ENCODE data around the gene LOXL1. TPM values are rescaled to one million over a fixed set of nuclear protein-coding genes. Genes with fewer than 3 reads are reported as not detected.

LOXL1 gene
- polyA plus RNA-seq, 1 donor, result 8.5 TPM

DNA sequence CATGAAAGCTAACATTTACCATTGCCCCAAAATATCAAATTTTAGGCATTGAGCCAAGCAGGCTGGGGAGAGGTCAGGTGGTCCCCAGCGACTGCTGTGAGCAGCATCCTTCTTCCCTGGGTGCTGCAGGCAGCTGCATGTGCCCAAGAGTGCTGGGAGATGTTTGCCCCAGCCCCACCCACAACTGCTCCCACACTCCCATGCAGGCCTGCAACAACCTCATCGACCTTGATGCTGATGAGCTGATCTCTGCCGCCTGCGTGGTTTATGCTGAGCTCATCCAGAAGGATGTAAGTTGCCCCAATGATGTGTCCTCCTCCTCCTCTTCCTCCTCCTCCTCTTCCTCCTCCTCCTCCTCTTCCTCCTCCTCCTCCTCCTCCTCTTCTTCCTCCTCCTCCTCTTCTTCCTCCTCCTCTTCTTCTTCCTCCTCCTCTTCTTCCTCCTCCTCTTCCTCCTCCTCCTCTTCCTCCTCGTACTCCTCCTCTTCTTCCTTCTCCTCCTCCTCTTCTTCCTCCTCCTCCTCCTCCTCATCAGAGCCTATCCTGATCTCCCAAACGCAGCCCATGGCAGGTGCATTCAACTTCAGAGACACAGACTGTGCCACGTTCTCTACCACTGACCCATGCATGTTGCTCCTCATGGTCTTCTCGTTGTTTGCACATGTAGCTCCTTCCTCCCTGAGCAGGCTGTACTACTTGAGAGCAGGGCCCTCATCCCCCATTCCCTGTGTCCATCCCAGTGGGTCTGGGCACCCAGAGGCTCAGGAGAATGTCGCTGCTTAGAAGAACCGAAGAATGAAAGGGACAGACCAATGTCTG, 37.8 kb upstream of the LOXL1 start:
- 86% methylated on average over 1 of the region's 10 CpGs for WGBS (ENCODE audit: insufficient coverage, low lambda C conversion rate)
- Histone ChIP-seq H3K4me3 (ENCODE audit: low read length) (no peak overlapping the region), H3K27me3 (ENCODE audit: control insufficient read depth, insufficient read depth, low read length) (no peaks in the 10 kb centered on the region), H3K36me3 (ENCODE audit: control insufficient read depth, insufficient read depth, low read length) (no peaks in the 10 kb centered on the region), H3K9me3 (ENCODE audit: control insufficient read depth, low read depth, low read length) (no peaks in the 10 kb centered on the region), H3K4me1 (ENCODE audit: control insufficient read depth, insufficient read depth, low read length) (no peaks in the 10 kb centered on the region), H3K27ac (ENCODE audit: low read length) (no peak overlapping the region)
- DNase-seq, result no peak

DNA sequence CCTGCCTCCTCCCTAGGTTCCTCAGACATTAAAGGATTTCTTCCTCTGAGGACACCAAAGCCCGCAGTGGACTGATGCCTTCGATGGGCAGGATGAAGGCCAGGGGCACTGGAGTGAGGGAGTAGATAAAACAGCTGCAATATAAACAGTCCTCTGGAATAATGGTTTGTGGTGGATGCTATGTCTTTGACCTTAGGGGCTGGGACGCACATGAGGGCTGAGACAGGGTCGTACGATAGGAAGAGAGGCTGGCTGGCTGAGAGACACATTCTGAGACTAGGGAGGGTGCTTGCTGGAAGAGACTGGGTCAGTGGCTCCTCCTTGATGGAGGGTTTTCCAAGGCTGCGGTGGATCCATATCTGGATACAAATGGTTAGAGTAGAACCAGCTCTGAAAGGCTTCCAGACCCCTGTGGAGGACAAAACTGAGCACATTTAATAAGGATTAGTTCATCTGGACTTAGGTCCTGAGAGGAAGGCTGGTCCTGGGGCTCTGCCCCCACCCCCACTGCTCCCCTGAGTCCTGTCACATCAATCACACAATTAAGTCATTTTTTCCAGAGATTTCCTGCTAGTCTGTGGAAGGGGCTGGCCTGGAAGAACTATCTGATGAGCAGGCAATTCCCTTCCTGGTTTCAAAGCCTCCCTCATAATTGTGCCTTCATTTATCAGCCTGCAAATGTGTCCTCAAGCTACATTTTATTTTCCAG, 37.1 kb upstream of the LOXL1 start:
- H3K9me3 ChIP-seq (ENCODE audit: control insufficient read depth, low read depth, low read length), result no peaks in the 10 kb centered on the region
- DNase-seq, result no peak
- no CpG with 5 or more reads among the region's 6 CpGs for WGBS (ENCODE audit: insufficient coverage, low lambda C conversion rate)
- H3K27me3 ChIP-seq (ENCODE audit: control insufficient read depth, insufficient read depth, low read length), result no peaks in the 10 kb centered on the region
- H3K27ac ChIP-seq (ENCODE audit: low read length), result no peak overlapping the region
- H3K4me3 ChIP-seq (ENCODE audit: low read length), result no peak overlapping the region
- H3K4me1 ChIP-seq (ENCODE audit: control insufficient read depth, insufficient read depth, low read length), result no peaks in the 10 kb centered on the region
- no peaks in the 10 kb centered on the region for H3K36me3 ChIP-seq (ENCODE audit: control insufficient read depth, insufficient read depth, low read length)

DNA sequence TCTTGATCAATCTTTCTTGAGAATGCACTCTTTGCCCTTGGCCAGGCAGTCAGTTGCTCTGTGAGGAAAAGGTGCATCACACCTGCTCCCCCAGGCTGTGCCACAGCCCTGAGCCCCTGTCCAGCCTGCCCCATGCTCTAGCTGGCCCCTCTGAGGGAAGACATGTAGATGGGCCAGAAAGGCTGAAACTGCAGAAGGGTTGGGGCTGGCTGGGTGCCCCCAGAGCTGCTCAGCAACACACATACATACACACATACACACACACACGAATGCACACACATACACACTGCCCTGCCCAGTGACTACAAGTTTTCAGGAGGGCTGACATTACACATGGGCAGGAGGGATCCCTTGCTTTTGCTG, 36.5 kb upstream of the LOXL1 start:
- H3K36me3 ChIP-seq (ENCODE audit: control insufficient read depth, insufficient read depth, low read length), result no peaks in the 10 kb centered on the region
- H3K4me3 ChIP-seq (ENCODE audit: low read length), result no peak overlapping the region
- WGBS (ENCODE audit: insufficient coverage, low lambda C conversion rate), result no CpG with 5 or more reads among the region's 1 CpG
- no peak overlapping the region for H3K27ac ChIP-seq (ENCODE audit: low read length)
- H3K9me3 ChIP-seq (ENCODE audit: control insufficient read depth, low read depth, low read length), result no peaks in the 10 kb centered on the region
- H3K27me3 ChIP-seq (ENCODE audit: control insufficient read depth, insufficient read depth, low read length), result no peaks in the 10 kb centered on the region
- no peaks in the 10 kb centered on the region for H3K4me1 ChIP-seq (ENCODE audit: control insufficient read depth, insufficient read depth, low read length)
- DNase-seq, result no peak

DNA sequence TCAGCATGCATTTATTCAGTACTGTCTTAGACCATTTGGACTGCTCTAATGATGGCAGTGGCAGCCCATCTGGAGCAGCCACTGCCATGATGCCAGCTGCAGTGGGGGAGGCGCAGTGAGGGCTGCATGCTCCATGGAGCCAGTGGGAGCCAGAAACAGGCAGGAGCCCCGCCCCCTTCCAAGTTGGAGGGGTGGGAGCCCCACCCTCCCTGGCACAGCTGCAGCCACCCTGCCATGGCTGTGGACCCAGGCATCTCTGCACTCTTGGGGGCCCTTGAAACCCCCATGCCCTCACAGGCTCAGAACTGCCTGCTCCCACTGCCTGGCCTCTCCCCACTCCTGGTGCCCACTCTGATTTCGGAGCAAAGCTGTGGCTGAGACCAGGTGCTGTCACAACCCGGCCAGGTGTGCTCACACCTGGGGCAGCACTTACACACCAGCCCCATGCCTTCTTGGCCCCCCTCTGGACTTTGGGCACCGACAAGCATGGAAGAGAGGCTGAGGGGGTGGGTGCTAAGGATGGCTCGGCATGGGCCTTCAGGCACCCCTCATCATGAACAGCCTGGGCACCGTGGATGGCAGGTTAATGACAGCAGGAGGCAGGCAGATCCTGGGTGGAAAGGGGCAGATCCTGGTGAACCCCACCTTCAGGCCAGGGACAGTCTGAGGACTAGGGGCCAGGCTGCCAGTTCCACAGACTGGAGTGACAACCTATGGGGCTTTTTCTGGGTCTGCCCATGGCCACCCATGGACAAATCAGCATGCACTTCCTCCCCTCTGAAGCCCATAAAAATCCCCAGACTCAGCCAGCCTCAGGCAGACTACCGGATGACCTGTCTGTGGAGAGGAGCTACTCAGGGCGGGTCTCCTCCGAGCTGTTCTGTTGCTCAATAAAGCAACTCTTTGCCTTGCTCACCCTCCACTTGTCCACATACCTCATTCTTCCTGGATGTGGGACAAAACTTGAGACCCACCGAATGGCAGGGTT, 34.6 kb upstream of the LOXL1 start:
- no peak overlapping the region for H3K4me3 ChIP-seq (ENCODE audit: low read length)
- no CpG with 5 or more reads among the region's 11 CpGs for WGBS (ENCODE audit: insufficient coverage, low lambda C conversion rate)
- no peaks in the 10 kb centered on the region for H3K4me1 ChIP-seq (ENCODE audit: control insufficient read depth, insufficient read depth, low read length)

DNA sequence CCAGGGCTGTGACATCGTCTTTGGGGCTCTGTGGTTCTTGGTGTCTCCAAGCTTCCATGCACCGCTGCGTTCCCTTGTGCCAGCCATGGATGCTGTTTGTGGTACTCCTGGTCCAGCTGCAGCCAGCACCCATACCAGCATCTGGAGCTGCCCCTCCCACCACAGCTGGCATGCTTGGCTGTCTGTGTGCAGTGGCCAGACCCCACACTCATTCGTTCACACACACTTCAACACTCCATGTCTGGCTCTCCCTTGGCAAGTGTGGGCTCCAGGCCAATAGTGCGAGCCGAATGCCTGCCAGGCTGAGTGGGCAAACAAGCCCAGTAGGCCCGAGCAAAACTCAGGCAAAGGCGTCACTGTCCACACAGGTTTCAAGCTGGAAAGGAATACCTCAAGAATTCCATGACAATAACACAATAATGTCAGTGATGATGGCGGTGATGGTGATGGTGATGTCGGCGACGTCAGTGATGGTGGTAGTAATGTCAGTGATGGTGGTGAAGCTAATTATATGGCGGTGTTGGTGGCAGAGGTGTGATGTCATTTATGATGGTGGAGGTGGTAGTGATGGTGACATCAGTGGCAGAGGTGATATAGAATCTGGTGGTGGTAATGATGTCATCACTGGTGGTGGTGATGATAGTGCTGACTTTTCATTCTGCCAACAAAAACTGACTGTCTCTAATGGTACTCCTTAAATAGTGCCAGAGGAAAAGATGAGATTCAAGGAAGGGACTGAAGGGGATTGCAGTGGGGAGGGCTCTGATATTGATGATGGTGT, 33.6 kb upstream of the LOXL1 start:
- DNase-seq, result no peak
- H3K4me1 ChIP-seq (ENCODE audit: control insufficient read depth, insufficient read depth, low read length), result no peaks in the 10 kb centered on the region
- no CpG with 5 or more reads among the region's 13 CpGs for WGBS (ENCODE audit: insufficient coverage, low lambda C conversion rate)
- H3K36me3 ChIP-seq (ENCODE audit: control insufficient read depth, insufficient read depth, low read length), result no peaks in the 10 kb centered on the region
- no peak overlapping the region for H3K4me3 ChIP-seq (ENCODE audit: low read length)
- H3K27me3 ChIP-seq (ENCODE audit: control insufficient read depth, insufficient read depth, low read length), result no peaks in the 10 kb centered on the region
- H3K9me3 ChIP-seq (ENCODE audit: control insufficient read depth, low read depth, low read length), result no peaks in the 10 kb centered on the region
- no peak overlapping the region for H3K27ac ChIP-seq (ENCODE audit: low read length)

More for the DNA sequence above, 34.6 kb upstream of the LOXL1 start:
- Histone ChIP-seq H3K9me3 (ENCODE audit: control insufficient read depth, low read depth, low read length) (no peaks in the 10 kb centered on the region), H3K27ac (ENCODE audit: low read length) (no peak overlapping the region), H3K27me3 (ENCODE audit: control insufficient read depth, insufficient read depth, low read length) (no peaks in the 10 kb centered on the region), H3K36me3 (ENCODE audit: control insufficient read depth, insufficient read depth, low read length) (no peaks in the 10 kb centered on the region)
- no peak for DNase-seq

DNA sequence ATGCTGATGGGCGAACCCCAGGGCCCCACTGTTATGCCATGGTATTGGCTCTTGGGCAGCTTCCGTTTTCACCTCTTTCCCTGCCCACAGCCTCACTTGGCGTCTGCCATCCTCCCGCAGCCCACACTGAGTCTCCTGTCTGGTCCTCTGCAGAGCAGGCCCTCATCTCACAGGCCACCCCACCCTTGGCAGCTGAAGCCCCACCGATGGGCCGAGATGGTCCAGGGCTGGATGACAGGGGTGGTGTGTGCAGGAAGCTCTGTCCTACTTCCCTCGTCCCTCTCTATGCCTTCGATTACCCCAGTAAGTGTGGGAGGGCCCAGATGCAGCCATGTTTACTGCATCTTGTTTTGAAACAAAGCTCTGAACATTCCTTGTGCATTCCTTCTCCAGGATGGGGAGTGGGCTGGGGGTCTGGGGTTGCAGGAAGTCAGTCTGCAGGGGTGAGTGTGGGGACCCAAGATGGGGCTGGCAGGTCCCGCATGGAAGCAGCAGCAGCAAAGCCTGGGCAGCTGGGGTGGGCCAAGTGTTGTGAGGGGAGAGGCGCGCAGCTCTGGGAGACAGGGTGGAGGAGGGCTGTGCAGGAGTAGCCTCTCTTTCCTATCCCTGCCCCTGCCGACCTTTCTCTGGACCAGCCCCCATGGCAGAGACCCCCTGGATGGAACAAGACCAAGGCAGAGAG, 32.0 kb upstream of the LOXL1 start:
- no peak for DNase-seq
- WGBS (ENCODE audit: insufficient coverage, low lambda C conversion rate), result no CpG with 5 or more reads among the region's 12 CpGs
- no peaks in the 10 kb centered on the region for H3K27me3 ChIP-seq (ENCODE audit: control insufficient read depth, insufficient read depth, low read length)
- H3K4me1 ChIP-seq (ENCODE audit: control insufficient read depth, insufficient read depth, low read length), result no peaks in the 10 kb centered on the region
- no peak overlapping the region for H3K27ac ChIP-seq (ENCODE audit: low read length)
- H3K4me3 ChIP-seq (ENCODE audit: low read length), result no peak overlapping the region
- no peaks in the 10 kb centered on the region for H3K36me3 ChIP-seq (ENCODE audit: control insufficient read depth, insufficient read depth, low read length)
- no peaks in the 10 kb centered on the region for H3K9me3 ChIP-seq (ENCODE audit: control insufficient read depth, low read depth, low read length)

DNA sequence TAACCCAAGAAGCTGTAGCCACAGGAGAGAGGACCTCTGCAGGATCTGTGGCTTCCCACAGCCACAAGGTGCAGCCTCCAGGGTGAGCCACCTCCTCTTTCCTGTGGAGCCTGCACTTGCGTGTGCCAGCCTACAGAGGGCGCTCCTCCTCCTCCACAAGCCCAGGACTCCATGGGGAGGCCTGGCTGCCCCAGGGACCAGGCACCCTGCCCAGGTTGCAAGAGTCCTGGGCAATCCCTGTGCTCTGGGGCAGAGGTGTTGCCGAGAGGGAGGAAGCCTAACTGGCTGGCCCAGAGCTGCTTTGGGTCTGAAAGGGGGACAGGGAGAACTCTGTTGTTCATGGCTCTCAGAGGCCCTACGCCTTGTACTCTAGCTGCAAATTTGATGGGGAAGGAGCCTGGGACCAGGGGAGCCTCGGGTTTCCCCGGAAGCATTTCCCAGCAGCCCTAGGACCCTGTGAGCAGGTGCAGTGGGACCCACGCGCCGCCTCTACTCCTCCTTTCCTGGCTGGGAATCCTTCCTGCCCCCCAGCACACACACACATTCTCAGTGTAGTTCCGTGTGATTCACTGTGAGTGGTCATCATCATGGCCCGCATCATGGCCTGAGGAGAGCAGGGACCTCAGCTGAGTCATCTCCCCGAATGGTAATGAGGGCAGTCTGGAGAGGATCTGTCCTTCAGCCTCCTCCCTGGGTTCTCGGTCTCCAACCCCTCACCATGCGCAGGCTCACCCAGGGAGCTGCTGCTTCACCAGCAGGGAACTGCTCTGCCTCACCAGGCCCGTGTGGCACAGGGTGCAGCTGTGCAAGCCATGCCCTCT, 28.6 kb upstream of the LOXL1 start:
- DNase-seq, result no peak
- Histone ChIP-seq H3K4me1 (ENCODE audit: control insufficient read depth, insufficient read depth, low read length) (no peaks in the 10 kb centered on the region), H3K27ac (ENCODE audit: low read length) (no peak overlapping the region), H3K4me3 (ENCODE audit: low read length) (no peak overlapping the region), H3K27me3 (ENCODE audit: control insufficient read depth, insufficient read depth, low read length) (no peaks in the 10 kb centered on the region), H3K9me3 (ENCODE audit: control insufficient read depth, low read depth, low read length) (no peaks in the 10 kb centered on the region), H3K36me3 (ENCODE audit: control insufficient read depth, insufficient read depth, low read length) (no peaks in the 10 kb centered on the region)
- WGBS (ENCODE audit: insufficient coverage, low lambda C conversion rate), result no CpG with 5 or more reads among the region's 15 CpGs

DNA sequence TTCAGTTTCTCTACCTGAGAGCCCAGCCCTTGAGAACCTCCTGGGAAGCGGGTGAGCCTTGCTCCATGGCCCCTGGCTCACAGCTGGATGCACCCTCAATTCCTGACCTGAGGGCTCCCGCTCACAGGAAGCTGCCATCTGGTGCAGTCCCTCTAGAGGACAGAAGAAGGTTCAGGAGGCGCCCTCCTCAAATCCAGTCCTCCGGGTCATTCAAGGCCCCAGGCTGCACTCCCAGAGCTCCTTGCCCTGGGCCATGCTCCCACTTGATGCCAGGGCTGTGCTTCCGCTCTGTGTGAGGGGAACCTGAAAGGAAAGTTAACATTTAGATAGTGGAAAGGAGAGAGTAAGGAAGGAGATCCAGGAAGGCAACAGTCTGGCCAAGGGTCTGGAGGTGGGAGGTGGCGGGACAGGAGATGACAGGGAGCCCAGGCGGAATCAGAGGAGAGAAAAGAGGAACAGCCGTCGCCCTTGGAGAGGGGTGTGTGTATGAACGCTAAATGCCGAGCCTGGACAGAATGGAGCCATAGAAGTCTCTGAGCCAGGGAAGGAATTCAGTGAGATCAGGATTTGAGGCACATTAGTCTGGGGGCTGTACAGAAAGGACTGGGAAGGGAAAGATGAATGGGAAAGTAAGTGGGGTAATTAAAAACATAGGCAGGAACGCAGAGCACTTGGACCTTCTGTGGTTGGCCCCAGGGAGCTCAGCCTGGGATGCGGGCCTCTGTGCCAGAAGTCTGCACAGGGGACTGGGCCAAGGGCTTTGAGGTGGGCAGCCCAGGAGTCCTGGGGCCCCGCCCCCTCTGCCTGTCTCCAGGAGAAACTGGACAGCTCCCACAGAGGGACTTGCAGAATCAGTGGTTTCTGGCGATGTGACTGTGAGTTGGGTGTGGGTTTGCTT, 26.8 kb upstream of the LOXL1 start:
- no peak for DNase-seq

More for the DNA sequence above, 26.8 kb upstream of the LOXL1 start:
- Histone ChIP-seq H3K27ac (ENCODE audit: low read length) (no peak overlapping the region), H3K27me3 (ENCODE audit: control insufficient read depth, insufficient read depth, low read length) (no peaks in the 10 kb centered on the region), H3K36me3 (ENCODE audit: control insufficient read depth, insufficient read depth, low read length) (no peaks in the 10 kb centered on the region), H3K4me1 (ENCODE audit: control insufficient read depth, insufficient read depth, low read length) (no peaks in the 10 kb centered on the region), H3K9me3 (ENCODE audit: control insufficient read depth, low read depth, low read length) (no peaks in the 10 kb centered on the region), H3K4me3 (ENCODE audit: low read length) (no peak overlapping the region)
- 63% methylated on average over 2 of the region's 15 CpGs for WGBS (ENCODE audit: insufficient coverage, low lambda C conversion rate)

Data from large intestine (tissue), 3 donors.